Smooth muscle cell (in vitro differentiated cells): ENCODE results near the gene PEPD. TPM values are rescaled to one million over a fixed set of nuclear protein-coding genes. Genes with fewer than 3 reads are reported as not detected.

Source experiments
- DNase-seq: peaks from one replicate; lab custom pipeline; 2025; ENCODE audit not compliant: unreplicated experiment; lab: John Stamatoyannopoulos, UW
- H2AFZ ChIP-seq: fragments of 200-600 bp; sonication (generic); 2 replicates; pipeline ENCODE4 v1.6.0; 2016; ENCODE audit warnings: antibody characterized with exemption, low read depth, mild to moderate bottlenecking
- H3F3A ChIP-seq: fragments of 200-600 bp; sonication (generic); 2 replicates; pipeline ENCODE4 v1.6.0; 2017; ENCODE audit warnings: antibody characterized with exemption, low read depth
- H3K27ac ChIP-seq: fragments of 200-600 bp; sonication (generic); 2 replicates; pipeline ENCODE4 v1.5.1; 2016; ENCODE audit warnings: low read depth, mild to moderate bottlenecking
- H3K27me3 ChIP-seq: fragments of 200-600 bp; sonication (generic); 2 replicates; pipeline ENCODE4 v1.6.1; 2016; ENCODE audit warnings: low read depth, mild to moderate bottlenecking
- H3K36me3 ChIP-seq: fragments of 200-600 bp; sonication (generic); 2 replicates; pipeline ENCODE4 v1.5.1; 2016; ENCODE audit warnings: low read depth
- H3K4me1 ChIP-seq: fragments of 200-600 bp; sonication (generic); 2 replicates; pipeline ENCODE4 v1.5.1; 2016; ENCODE audit warnings: low read depth
- H3K4me2 ChIP-seq: fragments of 200-600 bp; sonication (generic); 2 replicates; pipeline ENCODE4 v1.6.0; 2016; ENCODE audit warnings: mild to moderate bottlenecking
- H3K4me3 ChIP-seq: fragments of 200-600 bp; sonication (generic); 2 replicates; pipeline ENCODE4 v1.5.1; 2016; ENCODE audit warnings: mild to moderate bottlenecking
- H3K79me2 ChIP-seq: fragments of 200-600 bp; sonication (generic); 2 replicates; pipeline ENCODE4 v1.6.0; 2016; ENCODE audit warnings: low read depth, mild to moderate bottlenecking
- H3K9ac ChIP-seq: fragments of 200-600 bp; sonication (generic); 2 replicates; pipeline ENCODE4 v1.6.0; 2016; ENCODE audit warnings: low read depth
- H3K9me3 ChIP-seq: fragments of 200-600 bp; sonication (generic); replicated peaks from 2 replicates; pipeline ENCODE4 v1.5.1; 2016; ENCODE audit warnings: low read depth
- H4K20me1 ChIP-seq: fragments of 200-600 bp; sonication (generic); 2 replicates; pipeline ENCODE4 v1.6.0; 2016; ENCODE audit warnings: low read depth
- CTCF ChIP-seq: fragments of 200-600 bp; sonication (generic); IDR thresholded peaks from 2 replicates; pipeline ENCODE4 v1.5.1; 2017; ENCODE audit warnings: borderline replicate concordance, mild to moderate bottlenecking, antibody characterized with exemption; ENCODE audit not compliant: insufficient read depth, poor library complexity, severe bottlenecking
- WGBS: methylation state at CpG from one replicate; pipeline ENCODE4 v1.1.7; 2016; ENCODE audit warnings: low lambda C conversion rate; 5-methylcytosine and 5-hydroxymethylcytosine counted together
- polyA plus RNA-seq: library from polyadenylated mRNA; unstranded; fragments of >200 nt; fragmentation: Nextera tagmentation; extraction: Ambion mirVana; gene quantifications from 2 replicates; pipeline ENCODE4 v1.2.1, GENCODE V29; 2016
- total RNA-seq: library from RNA; depleted of rRNA; stranded (reverse); fragments of >200 nt; gene quantifications from 2 replicates; pipeline ENCODE4 v1.2.3, GENCODE V29; 2014

PEPD gene
- total and polyA plus RNA-seq, 2 experiments from 2014 or later: 57.2 to 70.4 TPM

- Histone ChIP-seq H3K27me3 (no peaks in the 10 kb centered on the region), H3K9me3 (no peaks in the 10 kb centered on the region), H3K27ac (no peak overlapping the region), H3K4me2 (no peak overlapping the region), H3K9ac (no peak overlapping the region), H3F3A (no peaks in the 10 kb centered on the region), H4K20me1 (no peaks in the 10 kb centered on the region), H3K4me3 (no peak overlapping the region), H3K4me1 (no peaks in the 10 kb centered on the region), H3K79me2 (no peaks in the 10 kb centered on the region), H3K36me3 (no peaks in the 10 kb centered on the region), H2AFZ (no peak overlapping the region)
- DNase-seq: no peak
- WGBS: 96% methylated on average over 6 of the region's 6 CpGs
- TF ChIP-seq CTCF: no peak
These were observed 117.7 kb downstream of the PEPD start for GRCh38 chr19:33403973-33404304.

GRCh38 chr19:33403221-33403972 lies 118.2 kb downstream of the PEPD start:
- Histone ChIP-seq H2AFZ (no peak overlapping the region), H4K20me1 (no peaks in the 10 kb centered on the region), H3K9ac (no peak overlapping the region), H3K79me2 (no peaks in the 10 kb centered on the region), H3K4me3 (no peak overlapping the region), H3K27ac (no peak overlapping the region), H3K4me1 (no peaks in the 10 kb centered on the region), H3K4me2 (no peak overlapping the region), H3K9me3 (no peaks in the 10 kb centered on the region), H3K27me3 (no peaks in the 10 kb centered on the region), H3F3A (no peaks in the 10 kb centered on the region), H3K36me3 (no peaks in the 10 kb centered on the region)
- no peak for DNase-seq
- WGBS: 78% methylated on average over 18 of the region's 18 CpGs
- no peak for TF ChIP-seq CTCF

- H4K20me1 ChIP-seq: no peaks in the 10 kb centered on the region
- WGBS: 86% methylated on average over 18 of the region's 18 CpGs
- DNase-seq: no peak
- no peaks in the 10 kb centered on the region for H3F3A ChIP-seq
- H3K9ac ChIP-seq: no peak overlapping the region
- H3K4me3 ChIP-seq: no peak overlapping the region
- TF ChIP-seq CTCF: no peak
- H3K36me3 ChIP-seq: no peaks in the 10 kb centered on the region
- H3K27ac ChIP-seq: no peak overlapping the region
- no peak overlapping the region for H2AFZ ChIP-seq
- H3K27me3 ChIP-seq: no peaks in the 10 kb centered on the region
- H3K4me1 ChIP-seq: no peaks in the 10 kb centered on the region
- H3K79me2 ChIP-seq: no peaks in the 10 kb centered on the region
- no peak overlapping the region for H3K4me2 ChIP-seq
- H3K9me3 ChIP-seq: no peaks in the 10 kb centered on the region
These were observed 119.0 kb downstream of the PEPD start for GRCh38 chr19:33402421-33403220.
